ENCODE data around the gene CLASP1. TPM values are rescaled to one million over a fixed set of nuclear protein-coding genes. Genes with fewer than 3 reads are reported as not detected.
"Not testable (repeated sequence)": the region's sequence is repeated elsewhere in the genome, so short reads cannot be mapped to it uniquely, and the experiment has no call there.

The CLASP1 gene
- total RNA-seq, 1 donor from 2014 or later, result 66.3 TPM

DNA sequence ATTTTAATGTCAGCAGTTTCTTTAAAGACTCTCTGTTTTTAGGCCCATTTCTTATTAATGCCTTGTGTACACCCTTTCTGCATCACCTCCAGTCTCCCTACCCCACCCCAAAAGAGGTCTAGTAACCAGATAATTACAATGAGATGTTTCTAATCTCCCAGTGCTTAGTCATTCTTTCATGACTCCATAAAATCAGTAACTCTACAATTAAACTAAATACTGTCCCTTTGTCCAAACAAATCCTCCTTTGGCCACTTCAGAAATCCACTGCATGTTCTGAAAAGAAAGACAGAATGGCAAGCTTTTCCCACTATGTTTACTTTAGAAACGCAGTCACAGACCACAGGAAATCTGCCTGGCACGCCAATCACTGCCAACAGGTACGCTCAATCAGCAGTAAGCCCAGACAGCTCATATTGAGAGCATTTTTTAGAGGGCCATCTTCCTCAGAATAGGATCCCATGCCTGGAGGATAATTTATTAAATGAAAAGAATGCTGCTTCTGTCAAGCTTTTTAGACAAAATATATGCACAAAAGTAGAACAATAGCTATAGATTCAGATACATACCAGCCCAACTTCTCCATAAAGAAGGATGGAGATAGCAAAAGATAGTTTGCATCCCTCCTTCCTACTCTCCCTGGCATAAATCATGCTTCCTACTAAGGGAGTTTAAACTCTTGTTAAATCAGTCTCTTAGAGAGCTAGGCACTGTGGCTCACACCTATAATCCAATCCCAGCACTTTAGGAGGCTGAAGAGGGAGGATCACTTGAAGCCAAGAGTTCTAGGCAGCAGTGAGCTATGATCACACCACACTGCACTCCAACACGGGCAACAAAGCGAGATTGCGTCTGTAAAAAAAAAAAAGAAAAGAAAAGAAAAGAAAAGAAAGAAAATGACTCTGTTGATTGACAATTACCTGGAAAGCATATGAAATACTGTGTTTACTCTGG is 14.6 kb downstream of the CLASP1 start:
- DNase-seq (ENCODE audit: missing footprints), result no peak
- ATAC-seq, result no peak
- intact Hi-C loops (cut with DNase I), result no loop called here

DNA sequence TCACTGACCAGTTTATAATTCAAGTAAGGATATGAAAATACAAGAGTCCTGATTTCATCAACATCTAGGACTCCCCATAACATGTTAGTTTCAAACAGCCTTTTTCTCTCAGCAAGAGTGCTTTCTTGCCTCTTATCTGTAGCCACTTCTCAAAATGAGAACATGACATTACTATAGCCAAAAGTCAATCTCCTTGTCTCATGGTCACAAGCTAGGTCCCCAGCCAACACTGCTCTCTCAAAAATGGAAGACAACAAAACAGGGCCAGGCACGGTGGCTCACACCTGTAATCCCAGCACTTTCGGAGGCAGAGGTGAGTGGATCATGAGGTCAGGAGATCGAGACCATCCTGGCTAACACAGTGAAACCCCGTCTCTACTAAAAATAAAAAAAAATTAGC is 15.8 kb downstream of the CLASP1 start:
- ATAC-seq (peak; percentile 73), DNase-seq (ENCODE audit: missing footprints) (no peak)
- intact Hi-C loops (cut with DNase I), result loop anchor here (2.0 kb wide), 1 partner anchor 13 kb away; no protein-coding TSS in a partner anchor

DNA sequence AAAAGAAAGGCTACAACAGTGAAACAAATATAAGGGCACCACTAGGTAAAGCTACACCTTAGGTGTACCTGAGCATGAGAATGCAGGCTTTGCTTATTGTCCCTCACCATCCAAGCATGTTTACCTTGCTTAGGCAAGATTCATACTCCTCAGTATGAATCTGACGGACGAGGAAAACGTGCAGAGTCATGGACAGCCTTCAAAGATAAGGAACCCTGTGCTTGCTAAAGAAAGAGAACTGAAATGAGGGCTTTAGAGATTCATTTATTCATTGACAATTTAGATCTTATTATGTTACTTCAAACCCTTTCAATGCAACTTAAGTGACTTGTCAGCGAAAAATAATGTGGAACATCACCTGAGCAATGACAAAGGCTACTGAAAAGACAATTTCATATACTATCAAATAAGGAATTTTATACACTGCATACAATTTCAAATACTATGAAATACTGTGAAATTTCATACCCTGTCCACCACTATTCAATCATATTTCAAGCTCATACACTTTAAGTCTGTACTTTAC is 21.7 kb downstream of the CLASP1 start:
- intact Hi-C loops (cut with DNase I), result no loop called here
- DNase-seq (ENCODE audit: missing footprints), result no peak
- ATAC-seq, result peak; percentile 23

DNA sequence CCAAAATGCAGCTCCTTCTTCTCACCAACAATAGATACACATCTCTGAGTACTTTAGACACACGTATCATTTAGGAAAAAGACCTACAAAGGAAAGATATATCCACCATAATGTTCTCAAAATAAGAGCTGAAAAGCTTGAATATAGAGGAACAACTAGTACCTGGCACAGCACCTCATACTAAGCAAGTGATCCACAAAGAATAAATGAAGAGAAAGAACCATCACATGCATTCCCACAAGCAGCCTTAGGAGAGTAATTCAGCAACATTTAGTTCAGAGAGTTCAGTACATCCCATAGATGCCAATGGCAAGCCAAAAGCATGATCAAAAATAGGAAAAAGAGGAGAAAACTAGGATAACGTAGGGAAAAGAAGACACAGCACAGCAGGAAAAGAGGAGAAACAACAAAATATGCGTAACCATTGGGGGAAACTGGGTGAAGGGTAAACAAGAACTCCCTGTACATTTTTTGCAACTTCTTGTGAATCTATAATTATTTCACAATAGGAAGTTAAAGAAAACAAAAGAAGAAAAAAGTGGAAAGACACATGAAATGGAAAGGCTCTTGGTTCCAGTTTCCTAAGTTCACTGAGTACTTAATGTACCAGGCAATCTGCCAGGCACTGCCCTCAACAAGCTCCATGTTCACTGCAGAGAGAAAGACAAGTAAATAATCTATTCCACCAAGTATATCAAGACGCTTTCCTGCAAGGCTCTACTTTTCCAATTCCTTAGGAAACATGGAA is 22.3 kb downstream of the CLASP1 start:
- ATAC-seq (peak; percentile 69), DNase-seq (ENCODE audit: missing footprints) (no peak)
- intact Hi-C loops (cut with DNase I), result no loop called here

DNA sequence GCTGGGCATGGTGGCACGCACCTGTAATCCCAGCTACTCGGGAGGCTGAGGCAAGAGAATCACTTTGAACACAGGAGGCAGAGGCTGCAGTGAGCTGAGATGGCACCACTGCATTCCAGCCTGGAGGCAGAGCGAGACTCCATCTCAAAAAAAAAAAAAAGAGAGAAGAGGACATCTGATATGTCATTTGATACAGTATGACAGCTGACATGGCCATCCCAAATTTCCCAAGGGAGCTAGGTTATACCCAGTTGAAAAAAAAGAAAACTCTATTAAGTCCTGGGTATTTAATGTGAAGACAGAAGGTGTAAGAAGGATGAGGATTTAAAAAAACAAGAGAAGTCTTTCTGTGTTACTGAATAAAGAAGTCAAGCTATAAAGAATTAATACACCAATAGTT is 23.3 kb downstream of the CLASP1 start:
- intact Hi-C loops (cut with DNase I), result no loop called here
- no peak for DNase-seq (ENCODE audit: missing footprints)
- ATAC-seq, result no peak

DNA sequence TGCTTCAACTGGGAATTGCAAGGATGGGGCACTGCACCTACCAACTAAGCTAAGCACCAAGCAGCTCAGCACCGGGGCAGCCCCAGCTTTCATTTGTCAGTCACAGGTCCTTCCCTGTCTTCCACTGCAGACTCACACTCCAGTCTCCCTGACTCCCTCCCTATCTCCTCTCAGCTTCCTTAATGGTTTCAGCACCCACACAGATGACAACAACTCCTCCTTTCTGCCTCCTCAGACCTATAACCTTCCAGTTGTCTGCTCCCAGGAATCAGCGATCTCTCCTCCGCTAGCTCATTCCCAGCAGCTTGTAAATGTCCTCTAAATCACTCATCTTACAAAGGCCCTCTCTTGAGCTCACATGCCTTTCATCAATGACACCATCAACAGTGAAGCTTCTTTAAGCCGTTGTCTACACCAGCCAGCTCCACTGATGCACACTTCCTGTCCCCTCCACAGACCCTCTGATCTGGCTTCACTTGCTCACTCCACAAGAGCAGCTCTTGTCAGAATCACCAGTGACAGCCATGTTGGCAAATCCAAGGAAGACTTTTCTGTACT is 32.1 kb downstream of the CLASP1 start:
- ATAC-seq (no peak), DNase-seq (ENCODE audit: missing footprints) (no peak)
- intact Hi-C loops (cut with DNase I), result no loop called here

DNA sequence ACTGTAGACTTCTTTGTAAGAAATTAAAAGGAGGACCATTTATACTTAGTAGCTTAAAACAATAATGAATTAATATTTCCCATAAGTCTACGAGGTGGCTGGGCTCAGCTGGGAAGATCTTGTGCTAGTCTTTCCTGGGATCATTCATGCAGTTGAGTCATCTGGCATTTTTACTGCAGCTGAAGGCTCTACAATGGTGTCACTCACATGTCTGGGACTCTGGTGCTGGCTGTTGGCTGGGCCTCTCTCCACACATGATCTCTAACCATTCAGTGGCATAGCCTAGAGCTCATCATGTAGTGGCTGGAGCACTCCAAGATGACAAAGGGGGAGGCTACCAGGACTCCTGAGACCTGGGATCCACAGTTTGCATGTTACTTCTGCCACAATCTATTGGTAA is 35.5 kb downstream of the CLASP1 start:
- no peak for DNase-seq (ENCODE audit: missing footprints)
- no peak for ATAC-seq
- intact Hi-C loops (cut with DNase I), result no loop called here

DNA sequence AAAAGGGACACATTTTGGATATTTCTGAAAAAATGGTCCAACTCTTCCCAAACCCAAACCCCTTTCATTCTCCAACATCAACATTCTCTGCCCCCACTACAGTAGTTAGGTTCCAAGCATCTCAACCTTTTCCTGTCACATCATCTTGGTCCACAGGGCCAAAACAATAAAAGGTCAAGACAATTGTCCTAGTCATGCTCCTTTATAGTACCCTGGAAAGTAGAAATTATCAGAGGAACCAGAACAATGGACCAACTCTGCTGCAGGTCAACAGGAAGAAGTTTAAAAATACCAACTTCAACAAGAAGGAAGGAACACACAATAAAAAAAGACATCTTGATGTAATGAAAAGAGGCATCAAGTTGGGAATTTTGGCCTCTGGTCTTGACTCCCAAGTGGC is 36.1 kb downstream of the CLASP1 start:
- ATAC-seq (no peak), DNase-seq (ENCODE audit: missing footprints) (no peak)
- intact Hi-C loops (cut with DNase I), result no loop called here

DNA sequence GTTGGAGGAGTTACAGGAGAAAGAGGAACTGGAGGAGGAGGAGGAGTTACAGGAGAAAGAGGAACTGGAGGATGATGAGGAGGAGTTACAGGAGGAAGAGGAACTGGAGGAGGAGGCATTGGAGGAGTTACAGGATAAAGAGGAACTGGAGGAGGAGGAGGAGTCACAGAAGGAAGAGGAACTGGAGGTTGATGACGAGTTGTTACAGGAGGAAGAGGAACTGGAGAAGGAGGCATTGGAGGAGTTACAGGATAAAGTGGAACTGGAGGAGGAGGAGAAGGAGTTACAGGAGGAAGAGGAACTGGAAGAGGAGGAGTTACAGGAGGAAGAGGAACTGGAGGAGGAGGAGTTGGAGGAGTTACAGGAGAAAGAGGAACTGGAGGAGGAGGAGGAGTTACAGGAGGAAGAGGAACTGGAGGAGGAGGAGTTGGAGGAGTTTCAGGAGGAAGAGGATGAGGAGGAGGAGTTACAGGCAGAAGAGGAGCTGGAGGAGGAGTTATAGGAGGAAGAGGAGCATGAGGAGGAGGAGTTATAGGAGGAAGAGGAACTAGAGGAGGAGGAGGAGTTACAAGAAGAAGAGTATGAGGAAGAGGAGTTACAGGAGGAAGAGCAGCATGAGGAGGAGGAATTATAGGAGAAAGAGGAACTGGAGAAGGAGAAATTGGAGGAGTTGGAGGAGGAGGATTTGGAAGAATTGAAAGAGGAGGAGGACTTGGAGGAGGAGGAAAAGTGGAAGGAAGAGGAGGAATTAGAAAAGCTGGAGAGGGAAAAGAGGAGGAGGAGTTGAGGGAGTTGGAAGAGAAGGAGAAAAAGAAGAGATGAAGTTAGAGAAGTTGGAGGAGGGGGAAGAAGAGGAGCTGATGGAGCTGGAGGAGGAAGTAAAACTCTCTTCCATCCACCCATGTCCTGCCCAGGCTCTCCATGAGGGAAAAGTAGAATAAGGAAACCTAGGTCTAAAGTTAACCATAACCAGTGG is 37.2 kb downstream of the CLASP1 start:
- intact Hi-C loops (cut with DNase I), result no loop called here
- ATAC-seq (no peak), DNase-seq (ENCODE audit: missing footprints) (no peak)

DNA sequence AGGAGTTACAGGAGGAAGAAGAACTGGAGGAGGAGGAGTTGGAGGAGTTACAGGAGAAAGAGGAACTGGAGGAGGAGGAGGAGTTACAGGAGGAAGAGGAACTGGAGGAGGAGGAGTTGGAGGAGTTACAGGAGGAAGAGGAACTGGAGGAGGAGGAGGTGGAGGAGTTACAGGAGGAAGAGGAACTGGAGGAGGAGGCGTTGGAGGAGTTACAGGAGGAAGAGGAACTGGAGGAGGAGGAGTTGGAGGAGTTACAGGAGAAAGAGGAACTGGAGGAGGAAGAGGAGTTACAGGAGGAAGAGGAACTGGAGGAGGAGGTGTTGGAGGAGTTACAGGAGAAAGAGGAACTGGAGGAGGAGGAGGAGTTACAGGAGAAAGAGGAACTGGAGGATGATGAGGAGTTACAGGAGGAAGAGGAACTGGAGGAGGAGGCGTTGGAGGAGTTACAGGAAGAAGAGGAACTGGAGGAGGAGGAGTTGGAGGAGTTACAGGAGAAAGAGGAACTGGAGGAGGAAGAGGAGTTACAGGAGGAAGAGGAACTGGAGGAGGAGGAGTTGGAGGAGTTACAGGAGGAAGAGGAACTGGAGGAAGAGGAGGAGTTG is 38.1 kb downstream of the CLASP1 start:
- intact Hi-C loops (cut with DNase I); ATAC-seq: not testable (repeated sequence)

DNA sequence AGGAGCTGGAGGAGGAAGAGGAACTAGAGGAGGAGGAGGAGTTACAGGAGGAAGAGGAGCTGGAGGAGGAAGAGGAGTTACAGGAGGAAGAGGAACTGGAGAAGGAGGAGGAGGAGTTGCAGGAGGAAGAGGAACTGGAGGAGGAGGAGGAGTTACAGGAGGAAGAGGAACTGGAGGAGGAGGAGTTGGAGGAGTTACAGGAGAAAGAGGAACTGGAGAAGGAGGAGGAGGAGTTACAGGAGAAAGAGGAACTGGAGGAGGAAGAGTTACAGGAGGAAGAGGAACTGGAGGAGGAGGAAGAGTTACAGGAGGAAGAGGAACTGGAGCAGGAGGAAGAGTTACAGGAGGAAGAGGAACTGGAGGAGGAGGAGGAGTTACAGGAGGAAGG is 38.8 kb downstream of the CLASP1 start:
- intact Hi-C loops (cut with DNase I); ATAC-seq; DNase-seq (ENCODE audit: missing footprints): not testable (repeated sequence)

More for the DNA sequence above, 38.1 kb downstream of the CLASP1 start:
- not testable (repeated sequence) for DNase-seq (ENCODE audit: missing footprints)

DNA sequence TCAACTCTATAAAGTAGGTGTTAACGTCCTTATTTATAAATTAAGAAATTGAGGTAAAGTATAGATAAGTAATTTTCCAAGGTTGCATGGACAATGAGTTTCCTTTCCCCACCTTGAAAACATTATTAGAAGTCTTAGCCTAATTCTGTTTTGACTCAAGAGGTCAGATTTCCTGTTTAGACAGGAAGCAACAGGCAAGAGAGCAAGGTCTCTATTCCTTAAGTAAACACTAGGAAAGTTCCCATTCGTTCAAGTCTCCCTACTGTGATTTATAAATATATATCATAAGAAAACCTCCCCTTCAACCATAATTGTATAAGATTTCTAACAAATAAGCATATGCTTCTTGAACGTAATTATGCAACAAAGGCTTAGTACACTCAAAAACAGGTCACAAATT is 40.3 kb downstream of the CLASP1 start:
- intact Hi-C loops (cut with DNase I), result no loop called here
- no peak for DNase-seq (ENCODE audit: missing footprints)
- ATAC-seq, result no peak

DNA sequence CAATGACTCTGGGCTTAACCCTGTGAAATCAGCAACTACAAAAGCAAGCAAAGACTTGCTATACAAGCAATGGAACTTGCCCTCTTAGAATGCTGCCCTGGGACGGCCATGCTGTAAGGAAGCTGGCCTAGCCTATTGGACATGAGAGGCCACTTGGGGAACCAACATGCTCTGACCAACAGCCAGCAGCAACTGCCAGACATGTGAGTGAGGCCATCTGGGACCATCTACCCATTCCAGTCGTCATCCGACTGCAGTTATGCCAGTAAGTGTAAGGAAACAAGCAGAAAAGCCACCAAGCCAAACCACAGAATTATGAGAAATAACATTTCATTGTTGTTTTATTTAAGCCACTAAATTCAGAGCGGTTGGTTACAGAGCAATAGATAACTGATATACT is 40.9 kb downstream of the CLASP1 start:
- intact Hi-C loops (cut with DNase I), result no loop called here
- ATAC-seq (no peak), DNase-seq (ENCODE audit: missing footprints) (no peak)

DNA sequence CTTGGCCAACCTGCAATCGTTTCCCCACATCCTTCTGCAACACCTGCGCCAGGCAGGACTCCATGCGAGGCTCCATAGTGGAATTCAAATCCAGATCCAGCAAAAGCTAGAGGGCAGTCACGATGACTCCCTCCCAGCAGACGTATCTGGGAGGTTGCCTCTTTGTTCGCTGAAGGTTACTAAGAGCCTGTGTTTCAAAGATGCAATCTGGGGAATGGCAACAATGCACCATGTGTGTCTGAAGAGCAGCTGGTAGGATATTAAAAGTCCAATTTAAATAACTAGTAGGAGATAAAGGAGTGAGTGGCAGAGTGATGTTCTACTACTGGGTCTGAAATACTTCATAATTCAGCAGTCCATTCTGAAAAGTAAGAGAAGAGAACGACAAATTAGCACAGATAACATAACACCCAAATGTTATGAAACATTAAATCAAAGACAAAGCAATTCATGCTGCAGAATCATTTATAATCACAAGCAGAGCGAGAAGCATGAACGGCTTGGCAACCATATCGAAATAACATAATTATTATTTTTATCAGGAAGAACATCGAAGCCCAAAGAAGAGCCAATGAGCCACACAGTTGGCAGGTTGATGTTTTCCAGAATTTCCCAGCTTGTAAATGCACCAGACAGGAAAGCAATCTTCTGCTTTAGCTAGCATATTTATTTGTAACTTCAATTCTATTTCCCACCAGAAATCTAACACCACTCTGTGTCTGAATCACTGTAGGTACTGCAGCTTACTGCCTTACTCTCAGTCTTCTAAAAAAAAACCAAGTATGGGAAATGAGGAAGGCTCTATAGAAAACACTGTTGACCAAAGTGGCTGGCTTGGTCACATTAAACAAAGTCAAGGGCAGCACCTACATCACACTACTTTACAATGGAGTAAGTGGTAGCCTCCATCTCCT is 43.2 kb downstream of the CLASP1 start:
- ATAC-seq (peak; percentile 56), DNase-seq (ENCODE audit: missing footprints) (no peak)
- intact Hi-C loops (cut with DNase I), result no loop called here

DNA sequence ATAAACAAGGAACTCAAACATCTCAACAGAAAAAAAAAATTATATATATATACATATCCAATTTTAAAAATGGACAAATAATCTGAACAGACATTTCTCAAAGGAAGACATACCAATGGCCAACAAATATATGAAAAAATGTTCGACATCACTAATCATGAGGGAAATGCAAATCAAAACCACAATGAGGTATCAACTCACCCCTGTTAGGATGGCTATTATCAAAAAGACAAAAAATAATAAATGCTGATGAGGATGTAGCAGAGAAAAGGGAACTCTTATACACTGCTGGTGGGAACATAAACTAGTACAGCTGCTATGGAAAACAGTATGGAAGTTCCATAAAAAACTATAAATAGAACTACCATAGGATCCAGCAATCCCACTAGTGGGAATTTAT is 46.1 kb downstream of the CLASP1 start:
- no peak for DNase-seq (ENCODE audit: missing footprints)
- no peak for ATAC-seq
- intact Hi-C loops (cut with DNase I), result no loop called here

DNA sequence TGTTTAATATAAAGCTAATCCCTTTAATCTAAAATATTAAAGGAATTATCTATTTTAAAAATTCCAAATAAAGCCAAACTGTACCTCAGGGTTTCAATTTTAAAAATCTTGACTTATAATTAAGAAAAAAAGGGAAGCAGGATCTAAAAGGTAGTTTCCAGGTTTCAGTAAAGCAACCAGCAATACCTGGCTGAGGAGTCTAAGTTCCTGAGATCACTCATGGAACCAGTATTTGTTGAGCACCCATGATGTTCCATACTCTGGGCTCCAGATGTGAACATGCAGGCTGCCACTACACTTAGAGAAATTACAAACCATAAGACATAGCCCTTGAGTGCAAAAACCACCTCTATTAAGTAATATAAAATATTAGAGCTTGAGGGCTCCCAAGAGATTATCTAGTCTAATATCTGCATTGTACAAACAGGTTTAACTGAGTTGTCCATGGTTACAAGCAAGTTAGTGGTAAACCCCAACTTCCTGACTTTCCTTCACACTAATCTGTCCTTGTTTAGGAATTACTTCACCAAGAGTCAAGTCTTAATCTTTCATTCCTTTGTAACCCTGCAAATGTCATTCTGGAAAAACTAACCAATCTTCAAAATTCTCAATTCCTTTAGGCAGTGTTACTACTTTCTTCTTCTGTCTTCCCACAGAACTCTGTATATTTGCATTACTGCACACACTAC is 49.2 kb downstream of the CLASP1 start:
- no peak for DNase-seq (ENCODE audit: missing footprints)

More for the DNA sequence above, 49.2 kb downstream of the CLASP1 start:
- no peak for ATAC-seq
- intact Hi-C loops (cut with DNase I), result loop anchor here (5.0 kb wide), 2 partner anchors 58 to 117 kb away; no protein-coding TSS in a partner anchor

Measured in Right ventricle myocardium inferior (tissue), 1 donor.